ENCODE measurements around the gene ARID2. TPM values are rescaled to one million over a fixed set of nuclear protein-coding genes. Genes with fewer than 3 reads are reported as not detected.

ARID2 gene
- total and polyA plus RNA-seq, 2 of the 4 experiments (the other 2 are of a cell fraction): 5.4 to 28.1 TPM

DNA sequence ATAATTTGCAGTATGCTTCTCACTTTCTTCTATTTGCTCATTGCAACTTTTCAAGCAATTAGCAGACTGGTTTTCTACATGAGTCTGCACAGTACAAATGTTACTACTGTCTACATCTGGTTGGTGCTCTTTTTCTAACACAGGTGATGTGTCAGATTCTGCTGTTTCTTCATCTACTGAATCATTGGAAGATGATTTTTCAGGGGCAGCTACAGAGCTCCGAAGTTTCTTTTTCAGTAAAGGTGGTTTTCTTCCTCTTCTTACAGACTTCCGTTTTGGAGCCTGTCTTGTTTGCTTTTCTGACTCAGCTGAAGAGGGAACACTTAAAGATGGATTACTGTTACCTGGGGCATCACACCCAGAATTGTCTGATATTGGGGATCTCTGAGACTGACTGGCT is 198.8 kb downstream of the ARID2 start:
- H4K91ac ChIP-seq (ENCODE audit: insufficient read depth, low read depth, low read length): no peak overlapping the region
- ATAC-seq (ENCODE audit: low read depth) (no peak), DNase-seq (no peak)
- TF ChIP-seq FOS (IDR thresholded peaks at IDR 0.05; ENCODE audit: low read depth, low read length) (no peak), RCOR1 (IDR thresholded peaks at IDR 0.05; ENCODE audit: insufficient replicate concordance, low read length) (no peak), BHLHE40 (IDR thresholded peaks at IDR 0.05; ENCODE audit: low read depth, low read length) (no peak), MXI1 (IDR thresholded peaks at IDR 0.05; ENCODE audit: borderline replicate concordance, low read depth, low read length) (no peak), CEBPB (IDR thresholded peaks at IDR 0.05; ENCODE audit: low read depth, low read length) (no peak), MAFK (IDR thresholded peaks at IDR 0.05; ENCODE audit: low read depth, low read length) (no peak), CHD1 (IDR thresholded peaks at IDR 0.05; ENCODE audit: low read depth, low read length) (no peak), RAD21 (IDR thresholded peaks at IDR 0.05; ENCODE audit: low read length) (no peak), NFE2L2 (IDR thresholded peaks at IDR 0.05; ENCODE audit: low read depth, low read length) (no peak)
- TF ChIP-seq, protein P1, sequence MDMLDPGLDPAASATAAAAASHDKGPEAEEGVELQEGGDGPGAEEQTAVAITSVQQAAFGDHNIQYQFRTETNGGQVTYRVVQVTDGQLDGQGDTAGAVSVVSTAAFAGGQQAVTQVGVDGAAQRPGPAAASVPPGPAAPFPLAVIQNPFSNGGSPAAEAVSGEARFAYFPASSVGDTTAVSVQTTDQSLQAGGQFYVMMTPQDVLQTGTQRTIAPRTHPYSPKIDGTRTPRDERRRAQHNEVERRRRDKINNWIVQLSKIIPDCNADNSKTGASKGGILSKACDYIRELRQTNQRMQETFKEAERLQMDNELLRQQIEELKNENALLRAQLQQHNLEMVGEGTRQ (IDR thresholded peaks at IDR 0.05; ENCODE audit: low read depth, low read length): no peak
- TF ChIP-seq, protein P2, sequence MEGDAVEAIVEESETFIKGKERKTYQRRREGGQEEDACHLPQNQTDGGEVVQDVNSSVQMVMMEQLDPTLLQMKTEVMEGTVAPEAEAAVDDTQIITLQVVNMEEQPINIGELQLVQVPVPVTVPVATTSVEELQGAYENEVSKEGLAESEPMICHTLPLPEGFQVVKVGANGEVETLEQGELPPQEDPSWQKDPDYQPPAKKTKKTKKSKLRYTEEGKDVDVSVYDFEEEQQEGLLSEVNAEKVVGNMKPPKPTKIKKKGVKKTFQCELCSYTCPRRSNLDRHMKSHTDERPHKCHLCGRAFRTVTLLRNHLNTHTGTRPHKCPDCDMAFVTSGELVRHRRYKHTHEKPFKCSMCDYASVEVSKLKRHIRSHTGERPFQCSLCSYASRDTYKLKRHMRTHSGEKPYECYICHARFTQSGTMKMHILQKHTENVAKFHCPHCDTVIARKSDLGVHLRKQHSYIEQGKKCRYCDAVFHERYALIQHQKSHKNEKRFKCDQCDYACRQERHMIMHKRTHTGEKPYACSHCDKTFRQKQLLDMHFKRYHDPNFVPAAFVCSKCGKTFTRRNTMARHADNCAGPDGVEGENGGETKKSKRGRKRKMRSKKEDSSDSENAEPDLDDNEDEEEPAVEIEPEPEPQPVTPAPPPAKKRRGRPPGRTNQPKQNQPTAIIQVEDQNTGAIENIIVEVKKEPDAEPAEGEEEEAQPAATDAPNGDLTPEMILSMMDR (conservative IDR thresholded peaks at IDR 0.05; ENCODE audit: low read depth, low read length): no peak
- H3K56ac ChIP-seq (ENCODE audit: extremely low read depth, insufficient read depth, low read length): no peak overlapping the region
- H3K27me3 ChIP-seq (ENCODE audit: control insufficient read depth, insufficient read depth, low read length): no peaks in the 10 kb centered on the region
- H2AFZ ChIP-seq (replicated peaks; ENCODE audit: low read length, poor library complexity): no peak overlapping the region
- no peak overlapping the region for H2BK15ac ChIP-seq (ENCODE audit: low read depth, low read length)
- in situ Hi-C loops (cut with MboI; ENCODE audit: low sequenced_read_pairs): no loop called here
- no peak overlapping the region for H2BK120ac ChIP-seq (ENCODE audit: low read depth, low read length)
- peaks cover 3% of the 10 kb centered on the region; the same call in 1 of the 2 replicates for H3K9me1 ChIP-seq (ENCODE audit: insufficient read depth, low read length)
- ChIA-PET CTCF (no interaction called here), POLR2A (ENCODE audit: unreplicated experiment) (no interaction called here)
- H3K18ac ChIP-seq (ENCODE audit: low read depth, low read length): no peak overlapping the region
- intact Hi-C loops (cut with micrococcal nuclease): no loop called here
- no peaks in the 10 kb centered on the region for H4K20me1 ChIP-seq (ENCODE audit: insufficient read depth, low read length)
- no peak overlapping the region for H3K4ac ChIP-seq (ENCODE audit: low read depth, low read length)
- H3K4me2 ChIP-seq (ENCODE audit: low read depth, low read length): no peak overlapping the region
- dilution Hi-C loops (cut with HindIII; ENCODE audit: low sequenced_read_pairs, unreplicated experiment): no loop called here
- H4K8ac ChIP-seq (ENCODE audit: low read depth in 2 of 2, low read length in 2 of 2): no peak overlapping the region
- no peak overlapping the region for H3K9ac ChIP-seq (ENCODE audit: low read depth, low read length)
- peaks cover 11 to 12% of the 10 kb centered on the region in 2 experiments; a peak in 3 of 4 replicates for H3K79me1 ChIP-seq (ENCODE audit: low read depth in 1 of 2, low read length in 2 of 2)
- H2BK5ac ChIP-seq (ENCODE audit: low read depth, low read length, poor library complexity, severe bottlenecking): no peak overlapping the region
- H3K14ac ChIP-seq (replicated peaks; ENCODE audit: low read depth, low read length): no peak overlapping the region
- H3K4me1 ChIP-seq (ENCODE audit: control insufficient read depth, insufficient read depth, low read length): no peaks in the 10 kb centered on the region
- no peak overlapping the region for H4K5ac ChIP-seq (ENCODE audit: low read depth, low read length)
- no peak overlapping the region for H3K4me3 ChIP-seq (ENCODE audit: insufficient read depth, low read depth, low read length)
- no peak overlapping the region for H2AK5ac ChIP-seq (ENCODE audit: low read depth, low read length)
- WGBS, 2 experiments (ENCODE audit: extremely low coverage in 2 of 2, insufficient read length in 1 of 2): no CpG with 5 or more reads among the region's 2 CpGs
- no peak overlapping the region for H3K23ac ChIP-seq (ENCODE audit: low read depth, low read length)
- peaks cover 40% of the 10 kb centered on the region for H3K36me3 ChIP-seq (ENCODE audit: control insufficient read depth, insufficient read depth, low read length)
- no peak overlapping the region for H3K27ac ChIP-seq (ENCODE audit: insufficient read depth, low read length)
- H3K9me3 ChIP-seq (ENCODE audit: control insufficient read depth, insufficient read depth, low read length): no peaks in the 10 kb centered on the region
- BruUV-seq (replicated peaks): no TSS peak
- H2BK20ac ChIP-seq (ENCODE audit: low read depth, low read length): no peak overlapping the region
- H2AK9ac ChIP-seq (replicated peaks; ENCODE audit: low read depth, low read length, poor library complexity): no peak overlapping the region
